Chondrocyte (in vitro differentiated cells): ENCODE data around the gene PRXL2B. TPM values are rescaled to one million over a fixed set of nuclear protein-coding genes. Genes with fewer than 3 reads are reported as not detected.

Experiments used
- DNase-seq: peaks from one replicate; pipeline ENCODE4 v3.0.0; 2021; ENCODE audit warnings: mixed read lengths, low spot score
- H3K27ac Mint-ChIP-seq: one replicate; pipeline ENCODE4 v1.8.0; 2021; ENCODE audit warnings: mild to moderate bottlenecking, moderate library complexity, mixed read lengths; ENCODE audit not compliant: unreplicated experiment
- H3K27me3 Mint-ChIP-seq: 2 replicates; pipeline ENCODE4 v1.8.0; 2021; ENCODE audit warnings: low read depth, mixed read lengths
- H3K36me3 Mint-ChIP-seq: 2 replicates; pipeline ENCODE4 v1.8.0; 2021; ENCODE audit warnings: low read depth, mixed read lengths
- H3K4me1 Mint-ChIP-seq: 2 replicates; pipeline ENCODE4 v1.8.0; 2021; ENCODE audit warnings: low read depth, mild to moderate bottlenecking, mixed read lengths
- H3K4me3 Mint-ChIP-seq: one replicate; pipeline ENCODE4 v1.8.0; 2021; ENCODE audit warnings: mild to moderate bottlenecking, moderate library complexity, mixed read lengths; ENCODE audit not compliant: unreplicated experiment
- H3K9me3 Mint-ChIP-seq: 2 replicates; pipeline ENCODE4 v1.8.0; 2021; ENCODE audit warnings: low read depth, mixed read lengths
- total RNA-seq: library from RNA; stranded (reverse); gene quantifications from 3 replicates; pipeline ENCODE4 v1.2.1, GENCODE V29; 2021
- TF ChIP-seq, protein P1 (sequence below): fragments of 200-600 bp; sonication (generic); IDR thresholded peaks from 2 replicates; pipeline ENCODE4 v1.5.0; 2021; ENCODE audit warnings: antibody characterized with exemption, mild to moderate bottlenecking, moderate library complexity

The PRXL2B gene
- total RNA-seq, 1 donor from 2014 or later: 25.6 TPM

DNA sequence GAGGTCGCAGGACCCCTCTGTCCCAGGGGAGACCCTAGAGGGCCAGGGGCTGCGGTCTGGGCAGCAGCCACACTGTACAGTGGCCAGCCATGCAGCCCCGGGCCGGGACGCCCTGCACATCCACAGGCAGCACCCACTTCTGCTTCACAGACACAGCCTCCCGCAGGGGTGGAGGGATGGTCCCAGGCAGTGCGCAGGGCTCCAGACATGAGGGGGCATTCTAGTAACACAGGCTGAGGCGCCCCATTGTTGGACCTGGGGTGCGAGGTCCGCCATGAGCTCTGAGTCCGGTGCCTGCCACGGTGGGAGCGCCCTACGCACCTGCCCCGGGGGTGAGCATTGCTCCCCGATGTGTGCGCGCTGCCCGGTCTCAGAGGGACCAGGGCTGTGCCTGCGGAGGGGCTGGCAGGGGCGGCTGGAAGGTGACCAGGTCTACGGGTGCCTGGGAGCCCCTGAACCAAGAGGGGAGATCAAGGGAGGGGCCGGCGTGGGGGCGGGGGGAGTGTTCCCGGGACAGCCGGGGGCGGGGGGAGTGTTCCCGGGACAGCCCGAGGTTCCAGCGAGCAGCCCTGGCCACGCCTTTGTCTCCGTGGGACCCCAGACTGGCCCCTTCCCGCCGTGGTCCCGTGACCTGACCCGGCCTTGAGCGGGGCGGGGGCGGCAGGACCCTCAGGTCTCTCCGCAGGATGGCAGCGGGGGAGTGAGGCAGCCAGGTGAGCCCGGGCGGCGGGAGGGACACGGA, 41.8 kb downstream of the PRXL2B start:
- no peak for DNase-seq
- Mint-ChIP-seq H3K27ac (no peak overlapping the region), H3K27me3 (peaks cover 54% of the 10 kb centered on the region), H3K4me3 (no peak overlapping the region), H3K9me3 (no peaks in the 10 kb centered on the region), H3K4me1 (no peaks in the 10 kb centered on the region), H3K36me3 (no peaks in the 10 kb centered on the region)
- TF ChIP-seq, protein P1, sequence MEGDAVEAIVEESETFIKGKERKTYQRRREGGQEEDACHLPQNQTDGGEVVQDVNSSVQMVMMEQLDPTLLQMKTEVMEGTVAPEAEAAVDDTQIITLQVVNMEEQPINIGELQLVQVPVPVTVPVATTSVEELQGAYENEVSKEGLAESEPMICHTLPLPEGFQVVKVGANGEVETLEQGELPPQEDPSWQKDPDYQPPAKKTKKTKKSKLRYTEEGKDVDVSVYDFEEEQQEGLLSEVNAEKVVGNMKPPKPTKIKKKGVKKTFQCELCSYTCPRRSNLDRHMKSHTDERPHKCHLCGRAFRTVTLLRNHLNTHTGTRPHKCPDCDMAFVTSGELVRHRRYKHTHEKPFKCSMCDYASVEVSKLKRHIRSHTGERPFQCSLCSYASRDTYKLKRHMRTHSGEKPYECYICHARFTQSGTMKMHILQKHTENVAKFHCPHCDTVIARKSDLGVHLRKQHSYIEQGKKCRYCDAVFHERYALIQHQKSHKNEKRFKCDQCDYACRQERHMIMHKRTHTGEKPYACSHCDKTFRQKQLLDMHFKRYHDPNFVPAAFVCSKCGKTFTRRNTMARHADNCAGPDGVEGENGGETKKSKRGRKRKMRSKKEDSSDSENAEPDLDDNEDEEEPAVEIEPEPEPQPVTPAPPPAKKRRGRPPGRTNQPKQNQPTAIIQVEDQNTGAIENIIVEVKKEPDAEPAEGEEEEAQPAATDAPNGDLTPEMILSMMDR: no peak

DNA sequence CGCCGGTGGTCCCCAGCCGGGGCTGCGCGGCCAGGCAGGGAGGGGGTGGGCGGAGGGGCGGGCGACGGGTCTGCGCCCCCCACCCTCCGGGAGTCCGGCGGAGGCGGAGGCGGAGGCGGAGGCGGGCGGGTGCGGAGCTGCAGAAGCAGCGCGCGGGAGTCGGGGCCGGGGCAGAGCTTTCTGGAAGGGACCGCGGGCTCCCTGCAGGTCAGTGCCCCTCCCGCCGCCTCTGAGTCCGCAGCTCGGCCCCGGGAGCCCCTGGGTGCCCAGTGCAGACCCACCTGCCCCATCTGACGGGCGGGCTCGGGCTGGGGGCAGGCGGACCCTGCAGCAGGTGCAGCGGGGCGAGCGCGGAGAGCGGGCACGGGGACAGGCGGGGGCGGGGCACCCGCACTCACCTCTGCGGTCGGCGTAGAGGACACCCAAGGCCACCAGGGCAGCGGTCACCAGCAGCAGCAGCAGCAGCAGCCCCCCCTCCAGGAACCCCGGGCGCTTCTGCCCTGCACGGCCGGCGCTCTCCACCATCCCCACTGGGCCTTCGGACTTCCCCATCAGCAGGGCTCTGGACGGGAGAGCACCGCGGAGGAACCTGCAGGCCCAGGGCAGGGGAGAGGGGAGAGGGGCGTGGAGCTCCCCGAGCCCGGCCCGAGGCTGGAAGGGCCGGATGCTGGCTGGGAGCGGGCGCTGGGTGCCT, 42.5 kb downstream of the PRXL2B start:
- Mint-ChIP-seq H3K4me3 (no peak overlapping the region), H3K27me3 (peaks cover 54% of the 10 kb centered on the region)

DNA sequence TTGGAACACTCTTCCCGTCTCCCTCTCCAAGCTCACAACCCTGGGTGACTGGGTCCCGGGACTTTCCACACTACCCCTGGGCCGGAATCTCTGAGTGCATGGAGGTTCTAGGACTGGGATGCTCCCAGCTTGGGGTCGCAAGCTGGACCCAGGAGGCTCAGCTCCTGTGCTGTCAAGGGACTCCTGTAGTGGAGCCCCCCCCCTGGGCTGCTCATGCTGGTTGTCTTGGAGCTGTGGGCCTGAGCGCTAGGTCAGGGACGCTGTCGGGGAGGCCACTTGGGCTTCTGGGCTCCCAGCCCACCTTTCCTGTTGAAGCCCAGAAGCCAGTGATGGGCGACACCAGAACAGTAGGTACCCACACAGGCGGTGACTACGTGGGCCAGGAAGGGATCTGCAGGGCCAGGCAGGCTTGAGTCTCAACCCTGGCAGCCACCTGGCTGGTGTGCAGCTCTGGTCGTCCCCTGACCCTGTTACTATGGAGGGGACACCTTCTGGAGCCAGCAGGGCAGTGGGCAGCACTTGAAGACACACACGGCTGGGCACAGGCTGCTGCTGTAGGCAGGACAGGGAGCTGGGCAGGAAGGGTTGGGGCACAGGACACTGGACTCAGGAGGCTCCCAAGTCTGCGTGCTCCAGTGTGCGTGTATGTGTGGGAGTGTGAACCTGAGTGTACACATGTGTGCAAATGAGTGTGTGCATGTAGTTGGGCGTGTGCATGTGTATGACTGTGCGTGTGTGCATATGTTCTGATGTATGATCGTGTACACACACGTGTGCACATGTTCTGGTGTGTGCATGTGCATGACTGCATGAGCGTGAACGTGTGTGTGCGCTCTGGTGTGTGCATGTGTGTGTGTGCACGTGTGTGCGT, 43.3 kb downstream of the PRXL2B start:
- TF ChIP-seq, protein P1: no peak
- H3K27ac Mint-ChIP-seq: no peak overlapping the region
- H3K27me3 Mint-ChIP-seq: peaks cover 51% of the 10 kb centered on the region
- H3K4me1 Mint-ChIP-seq: no peaks in the 10 kb centered on the region
- no peaks in the 10 kb centered on the region for H3K36me3 Mint-ChIP-seq
- H3K4me3 Mint-ChIP-seq: no peak overlapping the region
- no peaks in the 10 kb centered on the region for H3K9me3 Mint-ChIP-seq
- no peak for DNase-seq

More for the DNA sequence above, 42.5 kb downstream of the PRXL2B start:
- H3K36me3 Mint-ChIP-seq: no peaks in the 10 kb centered on the region
- DNase-seq: no peak
- no peak overlapping the region for H3K27ac Mint-ChIP-seq
- H3K4me1 Mint-ChIP-seq: no peaks in the 10 kb centered on the region
- no peaks in the 10 kb centered on the region for H3K9me3 Mint-ChIP-seq
- TF ChIP-seq, protein P1: no peak

DNA sequence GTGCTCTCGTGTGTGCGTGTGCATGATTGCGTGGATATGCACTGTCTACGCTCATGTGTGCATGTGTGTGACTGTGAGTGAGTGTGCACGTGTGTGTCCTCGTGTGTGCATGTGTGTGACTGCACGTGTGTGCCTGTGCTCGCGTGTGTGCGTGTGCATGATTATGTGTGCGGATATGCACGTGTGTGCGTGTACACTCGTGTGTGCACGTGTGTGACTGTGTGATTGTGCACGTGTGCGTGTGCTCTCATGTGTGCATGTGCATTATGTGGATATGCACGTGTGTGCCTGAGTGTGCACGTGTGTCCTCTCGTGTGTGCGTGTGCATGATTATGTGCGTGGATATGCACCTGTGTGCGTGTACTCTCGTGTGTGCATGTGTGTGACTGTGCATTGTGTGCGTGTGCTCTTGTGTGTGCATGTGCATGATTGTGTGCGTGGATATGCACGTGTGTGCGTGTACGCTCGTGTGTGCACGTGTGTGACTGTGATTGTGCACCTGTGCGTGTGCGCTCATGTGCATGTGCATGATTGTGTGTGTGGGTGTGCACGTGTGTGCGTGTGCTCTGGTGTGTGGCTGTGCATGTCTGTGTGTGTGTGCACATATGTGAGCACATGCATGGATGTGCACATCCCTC, 44.0 kb downstream of the PRXL2B start:
- Mint-ChIP-seq H3K9me3 (no peaks in the 10 kb centered on the region), H3K36me3 (no peaks in the 10 kb centered on the region), H3K4me1 (no peaks in the 10 kb centered on the region), H3K4me3 (no peak overlapping the region), H3K27ac (no peak overlapping the region), H3K27me3 (peaks cover 45% of the 10 kb centered on the region)
- TF ChIP-seq, protein P1: no peak
- DNase-seq: no peak
